ENCODE measurements around the gene HIVEP3.
"Not testable (repeated sequence)": the region's sequence is repeated elsewhere in the genome, so short reads cannot be mapped to it uniquely, and the experiment has no call there.

GRCh38 chr1:41691966-41692365 is 226.8 kb downstream of the HIVEP3 start:
- not testable (repeated sequence) for TF ChIP-seq ZNF274 (IDR thresholded peaks at IDR 0.05; ENCODE audit: low read depth, low read length); YY1 (IDR thresholded peaks at IDR 0.05; ENCODE audit: insufficient read depth, insufficient read length); SUZ12 (IDR thresholded peaks at IDR 0.05; ENCODE audit: extremely low read depth, insufficient read depth, insufficient read length)
